ENCODE measurements around the gene PLEKHO1.

The PLEKHO1 gene

DNA sequence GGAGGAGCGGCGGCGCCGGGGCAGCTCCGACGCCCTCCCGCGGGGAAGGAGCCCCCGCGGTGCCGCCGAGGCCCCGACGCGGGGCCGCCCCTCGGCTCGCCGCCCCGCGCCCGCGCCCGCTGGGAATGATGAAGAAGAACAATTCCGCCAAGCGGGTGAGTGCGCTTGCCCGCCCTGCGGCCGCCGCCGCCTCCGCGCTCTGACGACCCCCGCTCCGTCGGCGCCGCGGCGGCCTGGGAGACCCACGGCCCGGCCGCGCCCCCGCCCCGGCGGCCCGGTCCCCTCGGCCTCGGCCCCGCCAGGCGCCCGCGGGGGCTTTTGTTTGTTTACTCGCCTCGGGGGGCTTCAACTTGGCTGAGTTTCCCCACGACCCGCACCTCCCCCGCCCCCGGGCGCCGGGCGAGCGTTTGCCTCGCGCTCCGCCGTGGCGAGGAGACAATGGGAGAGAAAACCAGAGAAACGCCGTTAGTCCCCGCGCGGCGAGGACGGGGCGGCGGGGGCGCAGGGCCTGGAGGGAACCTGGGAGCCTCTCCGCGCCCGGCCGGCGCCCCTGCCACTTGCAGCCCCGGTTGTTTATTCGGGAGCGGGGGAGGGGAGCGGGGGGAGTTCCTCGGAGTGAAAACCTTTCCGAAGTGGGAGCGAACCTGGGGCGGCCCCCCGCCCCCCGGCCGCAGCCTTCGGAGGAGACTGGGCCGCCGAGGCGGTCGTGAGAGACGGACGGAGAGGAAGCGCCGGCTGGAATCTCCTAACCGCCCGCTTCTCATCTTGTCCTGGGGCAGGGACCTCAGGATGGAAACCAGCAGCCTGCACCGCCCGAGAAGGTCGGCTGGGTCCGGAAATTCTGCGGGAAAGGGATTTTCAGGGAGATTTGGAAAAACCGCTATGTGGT is 661 bp downstream of the PLEKHO1 start:
- no peak for DNase-seq

DNA sequence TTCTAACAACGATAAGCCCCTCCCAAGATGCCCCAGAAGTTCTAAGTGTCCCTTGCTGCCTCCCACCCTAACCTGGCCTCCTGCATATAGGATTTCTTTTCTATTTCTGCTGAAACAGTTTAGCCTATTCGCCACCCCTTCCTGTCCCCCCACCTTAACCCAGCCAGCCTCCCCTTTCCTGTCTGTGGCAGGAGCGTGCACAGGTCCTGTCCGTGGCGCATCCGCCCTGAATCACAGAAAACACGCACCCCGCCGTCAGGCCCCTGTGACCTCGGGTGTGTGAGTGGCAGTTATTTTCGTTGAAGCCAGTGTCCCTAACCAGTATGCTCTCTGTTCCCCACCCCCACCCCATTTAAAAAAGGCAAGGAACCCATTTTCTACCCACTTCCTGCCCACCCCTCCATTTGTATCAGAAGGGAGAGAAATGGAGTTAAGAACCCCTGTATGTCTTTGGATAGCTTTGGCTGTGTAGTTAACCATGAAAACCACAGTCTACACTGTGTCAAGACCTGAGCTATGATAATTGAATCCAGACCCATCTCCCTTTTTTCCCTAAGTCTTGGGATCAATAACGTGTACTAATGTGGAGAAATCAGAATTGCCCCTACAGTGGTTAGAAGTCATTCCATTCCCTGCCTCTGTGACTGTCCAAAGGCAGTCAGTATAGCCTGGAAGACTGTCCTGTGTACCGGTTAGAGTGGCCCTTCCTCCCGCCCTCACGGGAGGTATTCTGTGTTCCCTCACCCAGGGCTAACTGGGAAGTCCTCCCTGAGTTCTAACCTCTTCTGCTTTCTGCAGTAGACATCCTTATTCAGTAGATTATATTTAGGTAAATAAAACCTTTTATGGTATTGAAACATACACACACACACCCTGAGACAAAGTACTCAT is 1.8 kb downstream of the PLEKHO1 start:
- DNase-seq = peak; percentile 81

DNA sequence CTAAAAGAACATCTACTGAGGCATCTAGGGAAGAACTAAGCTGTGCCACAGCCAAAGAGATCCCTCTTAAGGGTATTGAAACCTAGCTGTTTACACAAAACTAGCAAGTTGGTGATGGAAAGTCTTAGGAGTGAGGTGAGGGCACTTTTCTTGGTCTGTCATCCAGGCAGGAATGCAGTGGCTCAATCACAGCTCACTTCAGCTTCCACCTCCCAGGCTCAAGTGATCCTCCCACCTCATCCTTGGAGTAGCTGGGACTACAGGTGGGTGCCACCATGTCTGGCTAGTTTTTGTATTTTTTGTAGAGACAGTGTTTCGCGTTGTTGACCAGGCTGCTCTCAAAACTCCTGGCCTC is 2.4 kb downstream of the PLEKHO1 start:
- DNase-seq = no peak

DNA sequence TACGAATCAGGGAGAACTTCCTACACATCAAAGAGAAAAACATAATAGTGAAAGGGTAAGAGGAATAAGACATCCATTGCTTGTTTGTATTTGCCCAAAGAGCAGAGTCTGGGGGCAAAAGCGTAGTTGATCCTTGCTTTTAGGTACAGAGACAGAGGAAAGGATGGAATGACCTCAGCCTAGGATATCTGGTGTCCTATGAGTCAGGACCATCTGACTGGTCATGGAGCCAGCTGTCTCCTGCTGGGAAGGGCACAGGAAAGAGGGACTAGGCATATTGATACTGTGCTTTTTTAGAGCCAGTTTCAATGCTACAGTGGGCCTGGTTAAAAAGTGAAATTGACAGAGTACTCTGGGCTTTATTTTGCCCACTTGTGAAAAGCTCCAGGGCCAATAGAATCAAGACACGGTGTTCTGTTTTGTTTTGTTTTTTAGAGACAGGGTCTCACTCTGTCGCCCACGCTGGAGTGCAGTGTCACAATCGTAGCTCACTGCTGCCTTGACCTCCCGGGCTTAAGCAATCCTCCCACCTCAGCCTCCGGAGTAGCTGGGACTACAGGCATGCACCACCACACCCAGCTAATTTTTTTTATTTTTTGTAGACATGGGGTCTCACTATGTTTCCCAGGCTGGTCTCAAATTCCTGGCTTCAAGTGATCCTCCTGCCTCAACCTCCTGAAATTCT is 3.2 kb downstream of the PLEKHO1 start:
- DNase-seq = no peak

DNA sequence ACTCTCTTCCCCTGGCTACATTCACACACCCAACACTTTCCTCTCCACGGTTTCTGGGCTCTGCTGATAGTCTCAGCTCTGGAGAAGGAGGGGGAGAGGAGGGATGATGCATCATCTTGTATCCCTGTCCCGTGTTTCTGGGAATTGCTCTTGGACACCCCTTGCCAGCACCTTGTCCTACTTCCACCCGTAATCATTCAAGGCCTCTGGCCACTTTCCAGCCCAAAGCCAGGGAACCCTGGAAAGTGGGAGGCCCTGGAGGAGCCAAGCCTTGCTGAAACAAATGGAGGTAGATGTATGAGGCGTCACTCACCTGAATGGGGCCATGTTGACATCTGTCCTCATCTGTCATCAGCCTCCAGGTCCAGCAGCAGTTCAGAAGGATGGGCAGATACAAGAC is 4.4 kb downstream of the PLEKHO1 start:
- no peak for DNase-seq

DNA sequence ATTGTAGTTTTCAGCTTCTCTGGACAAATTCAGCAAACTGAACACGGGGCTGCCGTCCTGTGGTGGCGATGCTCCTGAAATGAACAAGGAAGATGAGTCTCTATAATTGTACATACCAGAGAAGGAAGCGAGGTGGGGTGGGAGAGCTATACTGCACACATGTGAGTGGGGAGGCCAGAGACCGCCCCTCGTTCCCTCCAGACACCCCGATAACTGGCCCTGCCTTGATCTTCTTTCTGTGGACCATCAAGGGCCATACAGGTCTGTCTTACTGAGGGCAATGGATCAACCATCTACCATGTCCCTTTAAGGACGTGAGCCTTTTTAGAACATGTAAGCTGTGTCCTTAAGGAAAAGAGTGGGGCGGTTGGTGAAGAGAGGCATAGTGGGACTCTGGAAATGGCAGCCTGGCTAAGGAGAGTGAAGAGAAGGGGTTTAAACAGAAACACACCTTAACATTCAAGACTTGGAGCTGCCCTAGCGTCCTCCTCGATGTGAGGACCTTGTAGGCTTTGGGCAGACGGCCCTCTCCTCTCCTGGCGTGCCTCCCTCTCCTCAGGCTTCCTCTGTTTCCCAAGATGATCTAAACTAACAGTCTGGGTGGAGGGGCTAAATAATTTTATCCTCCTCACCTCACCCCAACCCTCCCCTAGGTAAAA is 5.8 kb downstream of the PLEKHO1 start:
- DNase-seq = no peak

DNA sequence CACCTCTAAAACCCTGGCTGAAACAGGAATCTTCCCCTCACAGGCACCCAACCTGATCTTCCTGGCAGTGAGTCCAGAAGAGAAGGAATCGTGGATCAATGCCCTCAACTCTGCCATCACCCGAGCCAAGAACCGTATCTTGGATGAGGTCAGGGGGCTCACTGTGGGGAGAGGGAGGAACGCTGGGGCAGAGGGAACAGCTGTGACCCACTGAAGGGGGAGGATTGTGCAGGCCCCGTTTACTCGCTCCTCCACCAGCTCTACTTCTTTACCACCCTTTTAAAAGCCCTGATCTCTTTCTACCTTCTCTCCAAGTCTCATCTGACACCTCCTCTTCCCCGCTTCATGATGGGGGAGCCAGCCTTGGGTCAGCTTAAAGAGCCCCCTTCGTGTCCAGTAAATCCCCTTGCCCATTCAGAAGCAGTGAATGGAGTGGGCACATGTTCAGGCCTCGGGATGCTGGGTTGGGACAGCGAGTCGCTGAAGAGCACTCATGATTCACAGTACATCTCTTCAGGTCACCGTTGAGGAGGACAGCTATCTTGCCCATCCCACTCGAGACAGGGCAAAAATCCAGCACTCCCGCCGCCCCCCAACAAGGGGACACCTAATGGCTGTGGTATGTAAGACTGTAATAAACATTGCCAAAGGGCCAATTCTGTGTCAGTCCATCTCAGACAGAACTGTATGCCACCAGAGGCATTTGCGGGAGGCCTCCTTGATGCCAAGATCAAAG is 7.3 kb downstream of the PLEKHO1 start:
- DNase-seq = no peak

DNA sequence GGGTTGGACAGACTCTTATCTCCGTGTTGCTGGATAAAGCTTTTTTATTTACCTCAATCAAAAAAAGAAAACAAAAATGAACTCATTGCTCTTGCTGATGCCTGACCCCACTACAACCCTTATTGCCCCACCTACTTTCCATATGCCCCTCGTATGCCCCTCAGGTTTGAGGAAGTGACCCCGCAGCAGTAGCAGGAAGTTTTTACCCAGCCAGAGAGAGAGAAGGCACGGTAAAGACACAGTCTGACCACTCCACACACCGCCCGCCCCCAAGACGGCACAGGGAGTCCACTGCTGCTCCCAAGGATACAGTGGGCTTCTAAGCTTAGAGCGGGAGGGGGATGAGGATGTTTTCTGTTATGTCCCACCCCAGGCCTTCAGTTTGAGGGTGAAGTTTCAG is 9.8 kb downstream of the PLEKHO1 start:
- DNase-seq = peak; percentile 56

DNA sequence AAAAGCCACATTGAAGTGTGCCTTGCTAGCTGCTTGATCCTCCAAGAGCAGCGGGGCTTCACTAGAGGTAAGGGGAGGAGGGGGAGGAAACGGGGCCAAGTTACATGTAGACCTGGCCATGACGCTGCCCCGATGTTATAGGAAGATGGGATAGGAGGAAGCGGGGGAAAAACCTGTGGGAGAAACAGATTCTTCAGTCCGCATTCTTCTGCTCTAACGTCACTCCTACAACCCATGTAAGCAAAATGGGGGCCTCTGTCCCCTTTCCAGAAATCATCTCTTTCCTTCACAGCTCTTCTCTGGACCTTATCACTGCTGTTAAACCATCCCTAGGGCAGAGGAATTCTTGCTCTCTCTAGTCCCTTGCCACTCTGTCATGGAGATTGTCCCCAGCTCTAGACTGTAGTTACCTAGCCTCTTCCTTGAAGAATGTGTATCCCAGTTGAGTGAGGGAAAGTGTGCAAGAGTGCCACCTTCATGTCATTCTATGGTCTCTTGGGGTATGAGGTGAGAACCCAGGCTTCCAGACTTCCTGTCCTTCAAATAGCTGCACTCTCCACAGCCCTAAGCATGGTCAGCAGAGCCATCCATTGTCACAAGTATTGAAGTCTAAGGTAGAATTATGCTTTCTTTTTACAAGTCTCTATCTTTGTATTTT is 11.4 kb downstream of the PLEKHO1 start:
- no peak for DNase-seq

DNA sequence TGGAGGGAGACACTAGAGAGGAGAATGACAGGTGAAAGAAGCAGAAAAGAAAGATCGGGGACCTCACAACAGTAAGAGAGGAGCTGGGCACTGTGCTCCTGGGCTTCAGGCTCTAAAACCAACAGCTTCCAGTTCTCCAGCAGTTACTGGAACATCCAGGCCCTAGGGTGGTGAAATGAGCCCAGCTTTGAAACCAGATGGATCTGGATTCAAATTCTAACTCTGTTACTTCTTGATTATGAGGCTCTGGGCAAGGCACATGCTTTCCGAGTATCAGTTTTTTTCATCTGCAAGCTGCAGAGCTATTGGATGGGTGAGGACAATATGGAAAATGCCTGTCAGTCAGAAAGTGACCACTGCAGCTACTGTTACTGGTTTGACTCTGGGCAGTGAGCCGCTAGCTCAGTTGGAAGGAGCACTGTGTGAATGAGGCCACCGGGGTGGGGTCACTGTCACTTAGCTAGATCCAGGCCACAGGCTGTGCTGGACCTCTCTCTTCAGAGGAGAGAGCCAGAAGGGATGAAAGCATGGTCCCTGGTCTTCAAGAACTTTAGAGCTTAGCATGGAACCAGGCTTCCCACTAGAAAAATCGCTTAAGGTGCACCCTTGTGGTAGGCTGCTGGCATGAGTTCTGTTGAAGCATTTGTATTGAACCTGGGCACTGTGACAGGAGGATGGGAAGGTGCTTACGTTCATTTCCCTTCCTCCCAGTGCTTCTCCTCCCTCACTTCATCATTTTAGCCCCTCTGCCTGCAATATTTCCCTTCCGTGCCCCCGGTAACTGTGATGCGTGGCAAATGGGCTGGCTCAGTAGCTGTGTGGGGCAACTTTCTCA is 12.2 kb downstream of the PLEKHO1 start:
- no peak for DNase-seq

DNA sequence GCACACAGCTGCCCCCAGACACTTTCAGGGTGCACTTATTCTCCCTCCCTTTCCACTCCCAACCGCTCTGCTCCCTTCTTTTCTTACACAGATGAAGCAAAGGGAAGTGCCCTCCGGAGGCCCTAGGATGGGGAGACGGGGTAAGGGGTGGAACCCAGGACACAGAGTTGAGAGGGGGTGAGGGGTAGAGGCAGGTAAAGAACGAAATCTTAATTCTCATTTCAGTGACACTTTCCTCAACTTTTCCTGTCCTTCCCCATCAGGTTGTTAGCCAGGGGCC is 12.8 kb downstream of the PLEKHO1 start:
- DNase-seq = no peak

DNA sequence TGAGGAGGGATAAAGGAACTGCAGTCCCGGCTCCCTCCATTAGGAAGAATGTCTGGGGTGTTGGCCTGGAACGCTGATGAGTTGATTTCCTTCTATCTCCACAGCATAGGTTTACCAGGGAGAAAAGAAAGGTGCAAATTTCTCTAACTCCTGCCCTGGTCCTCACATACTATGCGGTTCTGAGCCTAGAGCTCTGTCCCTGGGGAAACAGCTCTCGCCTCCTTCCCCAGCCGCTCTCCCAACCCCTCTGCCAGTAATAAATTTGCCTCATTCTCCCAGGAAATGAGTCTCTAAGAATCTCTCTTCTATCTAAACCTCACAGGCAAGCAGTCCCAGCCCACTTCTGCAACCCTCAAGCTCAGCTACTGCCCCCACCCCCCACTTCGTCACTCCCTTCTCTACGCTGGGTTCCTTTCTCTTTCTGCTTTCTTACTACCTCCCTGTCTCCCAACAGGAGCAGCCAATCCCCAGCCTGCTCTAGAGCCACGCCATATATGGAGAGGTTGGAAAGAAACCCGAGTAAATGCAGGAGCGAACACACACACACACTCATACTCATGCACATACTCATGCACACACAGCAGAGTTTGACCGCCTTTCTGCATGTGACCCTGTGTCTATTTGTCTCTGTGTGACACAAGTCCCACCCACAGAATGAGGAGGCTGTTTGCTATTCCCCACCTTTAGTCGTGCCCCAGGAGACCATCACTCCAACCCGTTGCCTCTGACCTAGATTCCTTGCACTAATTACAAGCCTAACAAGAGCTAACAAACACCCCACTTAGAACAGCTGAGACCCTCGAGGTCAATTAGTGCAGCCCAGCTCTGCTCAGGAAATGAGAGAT is 13.4 kb downstream of the PLEKHO1 start:
- DNase-seq = peak; percentile 68

DNA sequence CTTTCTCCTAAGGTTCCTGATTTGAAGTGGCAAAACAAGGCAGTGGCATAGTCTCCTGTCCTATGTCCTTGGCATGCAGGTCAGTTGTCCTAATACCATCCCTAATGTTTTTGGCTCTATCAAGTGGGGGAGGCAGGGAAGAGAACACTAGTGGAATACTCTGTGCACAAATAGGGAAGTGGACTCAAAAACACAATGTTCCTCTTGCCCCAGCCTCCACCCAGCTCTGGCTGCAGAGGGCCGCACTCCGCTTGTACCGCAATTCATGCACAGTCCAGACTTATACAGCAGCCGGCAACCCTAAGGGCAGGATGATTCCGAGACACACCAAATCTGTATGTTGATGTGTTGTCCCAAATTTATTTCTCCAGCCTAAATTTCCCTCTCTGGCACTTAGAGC is 14.5 kb downstream of the PLEKHO1 start:
- DNase-seq = no peak

DNA sequence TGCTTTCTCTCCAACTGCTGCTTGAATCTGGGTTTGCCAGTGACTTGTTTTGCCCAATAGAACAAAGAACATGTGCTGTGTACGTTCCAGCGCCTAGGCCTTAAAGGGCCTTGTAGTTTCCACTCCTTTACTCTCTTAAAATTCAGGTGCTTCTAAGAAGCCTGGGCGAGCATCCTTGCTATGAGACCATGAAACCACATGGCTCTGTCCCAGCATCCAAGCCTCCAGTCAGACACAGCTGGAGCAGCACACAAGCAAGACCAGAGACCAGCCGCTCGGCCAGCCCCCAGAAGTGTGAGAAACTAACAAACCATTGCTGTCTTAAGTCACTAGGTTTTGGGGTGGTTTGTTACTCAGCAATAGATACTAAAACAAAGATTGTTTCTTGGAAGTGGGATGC is 15.1 kb downstream of the PLEKHO1 start:
- DNase-seq = no peak

DNA sequence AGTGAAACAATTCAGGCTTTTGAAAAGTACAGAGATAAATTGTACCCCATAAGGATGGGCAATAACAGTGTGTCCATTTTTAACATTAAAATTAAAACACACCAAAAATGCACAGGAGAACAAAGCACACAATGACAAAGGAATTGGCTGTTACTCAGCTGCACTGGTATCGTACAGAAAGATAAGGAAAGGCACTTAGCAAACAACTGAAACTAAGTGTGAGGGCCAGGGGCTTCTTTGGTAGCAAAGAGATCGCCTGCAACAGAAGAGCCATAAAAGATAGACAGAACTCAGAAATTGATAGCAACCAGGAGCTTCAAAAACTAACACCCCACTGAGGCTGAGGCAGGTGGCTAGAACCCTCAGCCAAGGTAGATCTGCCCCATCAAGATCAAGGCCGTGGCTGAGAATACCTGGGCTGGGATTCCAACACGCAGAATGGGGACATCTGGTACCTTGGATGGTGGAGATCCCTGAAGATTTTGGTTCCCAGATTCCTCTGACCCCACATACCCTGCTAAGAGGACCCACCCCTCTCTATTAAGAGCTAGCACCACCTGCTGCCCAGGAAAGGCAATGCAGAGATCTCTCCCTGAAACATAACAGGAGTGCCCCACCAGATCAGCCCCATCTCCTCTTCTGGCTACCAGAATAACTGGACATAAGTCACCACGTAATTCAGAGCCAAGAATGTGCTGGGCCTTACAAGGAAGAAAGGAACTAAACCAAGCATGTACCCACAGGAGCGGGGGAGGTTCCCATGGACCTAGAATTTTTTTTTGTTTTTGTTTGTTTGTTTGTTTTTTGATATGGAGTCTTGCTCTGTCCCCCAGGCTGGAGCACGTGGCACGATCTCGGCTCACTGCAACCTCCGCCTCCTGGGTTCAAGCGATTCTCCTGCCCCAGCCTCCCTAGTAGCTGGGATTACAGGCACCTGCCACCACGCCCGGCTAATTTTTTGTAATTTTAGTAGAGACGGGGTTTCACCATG is 16.2 kb downstream of the PLEKHO1 start:
- DNase-seq = peak; percentile 36

DNA sequence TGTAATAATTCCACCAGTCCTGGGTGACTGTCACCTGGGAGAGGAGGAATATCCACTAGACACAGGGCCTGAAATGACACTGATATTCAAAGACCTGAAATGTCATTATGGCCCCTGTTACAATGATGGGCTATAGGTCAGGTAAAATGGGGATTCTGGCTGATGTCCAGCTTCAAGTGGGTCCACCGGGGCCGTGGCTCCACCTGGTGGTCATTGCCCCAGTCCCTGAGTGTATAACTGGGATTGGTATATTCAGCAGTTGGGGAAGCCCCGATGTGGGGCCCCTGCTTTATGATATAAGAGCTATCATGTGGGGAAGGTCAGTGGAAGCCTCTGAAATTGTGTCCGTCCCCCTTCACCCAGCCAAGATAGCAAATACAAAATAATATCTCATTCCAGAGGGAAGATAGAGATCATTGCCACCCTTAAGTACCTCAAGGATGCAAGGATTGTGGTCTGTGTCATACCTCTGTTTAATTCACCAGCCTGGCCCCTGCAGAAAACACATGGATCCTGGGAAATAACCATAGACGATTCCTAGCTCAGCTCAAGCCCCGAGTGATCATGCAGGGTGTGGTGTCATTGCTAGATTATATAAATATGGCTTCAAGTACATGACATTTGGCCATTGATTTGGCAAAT is 19.4 kb downstream of the PLEKHO1 start:
- DNase-seq = peak; percentile 60

DNA sequence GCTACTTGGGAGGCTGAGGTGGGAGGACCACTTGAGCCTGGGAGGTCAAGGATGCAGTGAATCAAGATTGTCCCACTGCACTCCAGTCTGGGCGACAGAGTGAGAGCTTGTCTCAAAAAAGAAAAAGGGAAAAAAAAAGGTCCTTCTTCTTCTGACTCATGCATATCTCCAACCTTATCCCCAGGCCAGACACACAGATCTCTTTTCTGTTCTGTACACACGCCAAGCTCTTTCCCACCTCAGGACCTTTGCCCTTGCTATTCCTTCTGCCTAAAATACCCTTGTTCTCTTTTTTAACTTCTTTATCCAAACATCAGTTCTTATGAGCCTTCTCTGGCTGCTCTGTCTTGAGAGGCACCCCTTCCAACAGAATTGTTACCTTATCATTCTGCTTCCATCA is 22.1 kb downstream of the PLEKHO1 start:
- no peak for DNase-seq

DNA sequence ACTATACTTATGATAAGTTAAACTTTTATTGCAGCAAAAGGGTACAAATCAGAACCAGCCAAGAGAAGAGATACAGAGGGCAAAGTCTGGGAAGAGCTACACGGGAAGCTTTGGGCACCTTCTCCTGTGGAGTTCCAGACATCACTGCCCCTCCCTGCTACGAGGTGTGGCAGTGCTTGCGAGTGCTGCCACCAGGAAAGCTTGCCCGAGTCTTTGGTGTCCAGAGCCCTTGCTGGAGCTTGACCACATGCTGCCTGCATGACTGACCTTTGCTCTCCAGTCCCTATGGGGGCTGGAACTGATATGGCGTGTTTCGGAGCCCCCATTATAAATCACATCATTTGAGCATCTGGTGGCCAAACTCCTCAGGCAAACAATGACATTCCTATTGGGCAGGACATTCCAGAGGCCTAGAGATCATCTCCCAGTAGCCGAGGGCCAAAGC is 23.4 kb downstream of the PLEKHO1 start:
- DNase-seq = no peak

Data from CD4-positive, alpha-beta T cell treated with Interferon gamma for 1 hour (primary cell).